Loucy (cell line): ENCODE measurements around the gene BRS3.

Source experiments
- CTCF ChIP-seq: fragments of 200-600 bp; sonication (generic); conservative IDR thresholded peaks from 2 replicates; pipeline ENCODE4 v1.5.1; 2014; ENCODE audit warnings: mild to moderate bottlenecking, antibody characterized with exemption, low read length
- EZH2phosphoT487 ChIP-seq: fragments of 200-600 bp; IDR thresholded peaks from 2 replicates; pipeline ENCODE4 v1.6.1; 2018; ENCODE audit warnings: antibody characterized with exemption, mild to moderate bottlenecking, moderate library complexity, borderline replicate concordance

DNA sequence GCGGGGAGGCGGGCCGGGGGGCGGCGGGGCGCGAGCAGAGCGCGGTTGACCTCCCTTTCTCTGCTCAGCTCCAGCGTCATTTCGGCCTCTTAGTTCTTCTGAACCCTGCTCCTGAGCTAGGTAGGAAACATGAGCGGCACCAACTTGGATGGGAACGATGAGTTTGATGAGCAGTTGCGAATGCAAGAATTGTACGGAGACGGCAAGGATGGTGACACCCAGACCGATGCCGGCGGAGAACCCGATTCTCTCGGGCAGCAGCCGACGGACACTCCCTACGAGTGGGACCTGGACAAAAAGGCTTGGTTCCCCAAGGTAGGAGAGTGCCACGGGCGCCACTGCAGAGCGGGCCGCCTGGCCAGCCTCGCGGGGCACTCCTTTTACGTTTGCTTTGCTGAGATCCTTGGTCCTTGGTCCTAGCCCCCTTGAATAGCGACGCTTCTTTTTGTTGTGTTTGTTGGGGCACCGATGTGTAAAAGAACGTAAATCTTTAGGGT, 9.9 kb downstream of the BRS3 start, which contains the start of gene HTATSF1:
- TF ChIP-seq CTCF (no peak), EZH2phosphoT487 (no peak)
